NCI-H128 (cell line): ENCODE data around the gene SLAMF7.
"Not testable (repeated sequence)": the region's sequence is repeated elsewhere in the genome, so short reads cannot be mapped to it uniquely, and the experiment has no call there.

Experiments used
- DNase-seq: peaks from one replicate; lab custom pipeline; 2025; ENCODE audit not compliant: unreplicated experiment; lab: John Stamatoyannopoulos, UW

SLAMF7 gene

GRCh38 chr1:160739098-160739511 is at the start of gene SLAMF7:
SLAMF7 (plus strand) TSS chr1:160739247; CDS start chr1:160739302, 55 bp downstream.
- DNase-seq: no peak

GRCh38 chr1:160692390-160692789 is 46.7 kb upstream of the SLAMF7 start:
- not testable (repeated sequence) for DNase-seq

GRCh38 chr1:160702100-160702499 is 36.9 kb upstream of the SLAMF7 start:
- DNase-seq: no peak

GRCh38 chr1:160704250-160704649 is 34.8 kb upstream of the SLAMF7 start:
- DNase-seq: no peak

- DNase-seq: not testable (repeated sequence)
Observed at GRCh38 chr1:160705212-160705621, 33.8 kb upstream of the SLAMF7 start.

- no peak for DNase-seq
Observed at GRCh38 chr1:160705742-160706141, 33.3 kb upstream of the SLAMF7 start.

- DNase-seq: no peak
Observed at GRCh38 chr1:160706526-160707235, 32.4 kb upstream of the SLAMF7 start.

- no peak for DNase-seq
Observed at GRCh38 chr1:160707236-160708064, 31.6 kb upstream of the SLAMF7 start.

- DNase-seq: no peak
Observed at GRCh38 chr1:160708118-160708517, 30.9 kb upstream of the SLAMF7 start.

- no peak for DNase-seq
Observed at GRCh38 chr1:160708801-160709200, 30.2 kb upstream of the SLAMF7 start.

GRCh38 chr1:160709715-160710114 is 29.3 kb upstream of the SLAMF7 start:
- no peak for DNase-seq

- DNase-seq: no peak
Observed at GRCh38 chr1:160710517-160711252, 28.4 kb upstream of the SLAMF7 start.

- no peak for DNase-seq
Observed at GRCh38 chr1:160711276-160711601, 27.8 kb upstream of the SLAMF7 start.

- DNase-seq: no peak
Observed at GRCh38 chr1:160711602-160712311, 27.3 kb upstream of the SLAMF7 start, which contains the start of gene CD48. CD48 (minus strand) TSS chr1:160711822; CDS start chr1:160711763, 59 bp downstream.

GRCh38 chr1:160712525-160713080 is 26.4 kb upstream of the SLAMF7 start:
- DNase-seq: not testable (repeated sequence)

- DNase-seq: no peak
Observed at GRCh38 chr1:160713161-160713560, 25.9 kb upstream of the SLAMF7 start.

- not testable (repeated sequence) for DNase-seq
Observed at GRCh38 chr1:160714034-160714648, 24.9 kb upstream of the SLAMF7 start.

GRCh38 chr1:160716013-160716412 is 23.0 kb upstream of the SLAMF7 start:
- DNase-seq: no peak

GRCh38 chr1:160717306-160717705 is 21.7 kb upstream of the SLAMF7 start:
- no peak for DNase-seq

GRCh38 chr1:160718210-160718609 is 20.8 kb upstream of the SLAMF7 start:
- DNase-seq: no peak
